Stimulated activated naive CD4-positive, alpha-beta T cell (primary cell): Measurements from ENCODE around the gene SIPA1L3.

ENCODE experiments used
- DNase-seq, 6 experiments: peaks; one replicate each; lab custom pipeline; 2025; lab: John Stamatoyannopoulos, UW

The SIPA1L3 gene

DNA sequence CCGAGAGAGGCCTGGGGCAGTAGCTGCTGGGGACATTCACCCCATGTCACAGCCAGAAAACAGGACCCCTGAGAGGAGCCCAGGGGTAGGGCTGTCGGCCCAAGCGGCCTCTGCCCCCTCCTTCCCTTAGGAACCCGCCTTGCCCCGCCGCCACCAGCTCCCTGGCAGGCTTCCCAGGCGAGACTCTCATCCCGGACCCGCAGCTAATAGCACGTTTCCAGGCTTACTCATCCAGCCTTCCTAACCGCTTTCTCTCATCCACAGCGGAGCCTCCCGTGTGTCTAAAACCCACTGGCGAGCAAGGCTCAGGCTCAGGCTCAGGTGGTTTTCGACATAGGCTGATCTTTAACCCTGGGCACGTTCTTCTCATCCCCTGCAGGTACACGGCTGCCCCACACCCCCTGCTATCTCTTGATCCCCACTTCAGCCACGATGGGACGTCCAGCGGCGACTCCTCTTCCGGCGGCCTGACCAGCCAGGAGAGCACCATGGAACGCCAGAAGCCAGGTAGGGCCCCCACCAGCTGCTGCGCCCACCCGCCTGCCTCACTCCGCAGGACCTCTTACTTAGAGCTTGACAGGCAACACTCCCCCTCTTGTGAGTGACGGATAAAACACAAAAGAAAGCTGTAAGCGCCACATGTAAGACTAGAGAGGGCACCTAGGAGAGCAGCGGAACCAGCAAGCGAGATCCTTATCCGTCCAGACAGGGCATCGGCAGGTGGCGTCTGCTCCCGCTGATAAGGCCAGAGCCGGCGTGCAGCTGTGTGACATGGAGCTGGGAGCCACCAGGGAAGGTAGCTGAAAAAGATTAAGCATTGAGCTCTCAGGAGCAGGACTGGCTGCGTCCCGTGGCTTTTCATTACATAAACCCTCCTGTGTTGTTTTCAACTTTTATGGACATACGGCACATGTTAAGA, 245.7 kb downstream of the SIPA1L3 start:
- no peak for DNase-seq

DNA sequence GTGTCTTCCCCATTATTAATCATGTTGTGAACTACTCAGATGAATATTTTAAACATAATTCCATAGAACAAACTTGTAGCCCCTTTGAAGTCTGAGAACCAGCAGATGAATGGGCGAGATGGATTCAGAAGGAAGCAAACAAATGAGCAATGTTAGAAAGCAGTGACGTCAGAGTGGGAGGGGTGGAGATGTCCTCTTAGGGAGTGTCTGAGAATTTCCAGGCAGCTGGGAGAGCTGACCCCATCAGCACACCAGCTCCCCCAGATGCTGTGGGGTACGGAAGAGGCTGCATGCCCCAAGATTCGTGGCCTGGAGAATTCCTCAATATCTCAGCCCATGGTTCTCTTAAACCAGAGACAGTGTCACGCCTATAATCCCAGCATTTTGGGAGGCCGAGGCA, 248.4 kb downstream of the SIPA1L3 start:
- no peak for DNase-seq

GRCh38 chr19:38158730-38159129, 251.7 kb downstream of the SIPA1L3 start:
- DNase-seq: no peak

- DNase-seq: no peak
Measured at GRCh38 chr19:38162094-38162493, 255.1 kb downstream of the SIPA1L3 start.

DNA sequence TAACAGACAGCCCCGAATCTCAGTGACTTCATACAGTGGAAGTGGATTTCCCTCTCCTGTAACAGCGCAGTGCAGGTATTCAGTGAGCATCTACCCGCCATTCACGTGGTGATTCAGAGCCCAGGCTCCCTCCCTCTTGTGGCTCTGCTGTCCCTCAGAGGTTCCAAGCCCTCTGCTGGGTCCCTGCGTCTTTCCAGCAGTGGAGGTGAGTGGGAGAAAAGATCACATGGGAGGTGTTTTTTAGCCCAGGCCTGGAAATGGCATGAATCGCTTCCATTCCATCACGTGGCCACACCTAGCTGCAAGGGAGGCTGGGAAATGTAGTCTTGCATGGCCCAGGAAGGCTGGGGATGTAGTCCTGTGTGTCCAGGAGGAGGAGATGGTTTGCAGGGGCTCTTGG, 255.6 kb downstream of the SIPA1L3 start:
- DNase-seq: no peak

DNA sequence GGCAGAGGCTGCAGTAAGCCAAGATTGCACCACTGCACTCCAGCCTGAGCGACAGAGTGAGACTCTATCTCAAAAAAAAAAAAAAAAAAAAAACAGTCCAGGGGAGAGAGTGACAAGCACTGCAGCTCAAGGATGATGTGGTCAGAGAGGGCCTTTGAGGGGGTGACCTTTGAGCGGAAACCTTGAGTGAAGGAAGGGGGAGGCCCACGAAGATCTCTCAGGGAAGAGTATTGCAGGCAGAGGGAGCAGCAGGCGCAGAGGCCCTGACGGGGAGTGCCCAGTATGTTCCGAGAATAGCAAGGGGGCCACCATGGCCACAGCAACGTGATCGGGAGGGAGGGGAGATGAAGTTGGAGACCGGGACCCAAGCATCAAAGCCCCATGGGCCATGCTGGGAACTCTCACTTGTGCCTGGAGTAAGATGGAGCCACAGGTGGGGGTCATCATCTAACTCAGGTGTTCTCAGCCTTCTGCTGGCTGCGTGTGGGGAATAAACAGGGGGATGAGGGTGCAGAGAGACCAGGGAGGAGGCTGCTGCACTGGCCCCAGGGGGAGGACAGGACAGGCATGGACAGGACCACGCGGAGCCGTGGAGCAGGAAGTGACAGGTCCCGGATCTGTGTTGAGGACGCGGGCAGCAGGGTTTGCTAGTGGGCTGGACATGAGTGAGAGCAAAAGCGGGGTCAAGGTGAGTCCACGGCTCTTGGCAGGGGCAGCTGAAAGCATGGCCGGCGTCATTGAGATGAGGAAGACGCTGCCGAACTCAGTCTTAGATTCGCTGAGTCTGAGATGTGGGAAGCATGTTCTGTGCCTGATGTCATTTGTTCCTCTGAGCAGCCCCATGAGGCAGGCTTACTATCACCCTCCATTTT, 256.6 kb downstream of the SIPA1L3 start:
- DNase-seq: no peak

- DNase-seq: no peak
Measured at GRCh38 chr19:38164526-38164925, 257.5 kb downstream of the SIPA1L3 start.

DNA sequence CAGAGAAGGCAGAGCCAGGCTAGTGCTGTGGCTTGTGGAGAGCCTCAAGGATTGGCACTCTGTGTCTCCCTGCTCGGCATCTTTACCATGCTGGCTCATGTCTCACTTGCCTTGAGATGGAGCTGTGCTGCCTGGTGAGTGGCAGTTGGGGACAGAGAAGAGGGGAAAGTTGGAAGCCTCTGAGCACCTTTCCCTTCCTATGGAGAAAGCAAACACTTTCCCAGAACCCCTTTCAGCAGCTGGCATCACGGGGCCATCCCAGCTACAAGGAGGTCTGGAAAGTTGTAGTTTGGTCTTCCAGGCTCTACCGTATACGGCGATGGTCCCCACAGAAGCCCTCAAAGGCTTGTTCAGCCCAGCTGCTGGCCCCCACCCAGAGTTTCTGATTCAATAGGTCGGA, 258.3 kb downstream of the SIPA1L3 start:
- no peak for DNase-seq

DNA sequence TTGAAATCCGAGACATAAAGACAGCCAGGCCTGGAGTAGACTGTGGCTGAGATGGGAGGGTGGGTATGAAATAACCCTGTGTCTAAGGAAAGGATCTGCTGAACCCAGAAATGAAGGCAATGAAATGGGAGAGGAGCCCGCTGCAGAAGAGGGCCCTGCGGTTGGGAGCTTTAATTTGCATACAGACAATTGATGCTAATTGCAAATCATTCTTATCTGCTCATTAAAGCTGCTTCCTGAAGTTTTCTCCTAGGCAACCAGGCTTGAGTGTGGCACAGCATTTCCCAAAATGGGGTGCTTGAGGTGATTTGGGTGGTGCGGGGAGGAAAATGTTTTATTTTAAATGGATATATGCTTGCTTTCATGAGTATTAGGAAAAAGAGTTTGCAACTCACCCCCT, 261.6 kb downstream of the SIPA1L3 start:
- no peak for DNase-seq

- DNase-seq: no peak
Measured at GRCh38 chr19:38170334-38170733, 263.3 kb downstream of the SIPA1L3 start.

DNA sequence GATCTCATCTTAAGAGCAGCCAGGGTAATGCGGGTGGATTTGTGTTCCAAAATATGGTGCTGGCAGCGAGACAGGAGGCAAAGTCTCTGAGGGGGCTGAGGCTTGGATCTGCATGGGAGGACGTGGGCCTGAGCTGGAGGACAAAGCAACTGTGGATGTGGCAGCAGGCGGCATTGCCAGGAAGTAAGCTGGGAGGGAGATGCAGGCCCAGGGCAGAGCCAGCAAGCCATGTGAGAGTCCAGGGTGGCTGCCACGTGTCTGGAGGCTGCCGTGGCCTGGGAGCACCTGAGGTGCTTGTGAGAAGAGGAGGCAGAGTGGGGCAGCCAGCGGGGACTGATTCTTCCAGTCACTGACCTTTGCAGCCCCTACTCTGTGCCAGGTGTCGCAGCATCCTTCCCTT, 265.0 kb downstream of the SIPA1L3 start:
- DNase-seq: no peak

GRCh38 chr19:38173291-38174041, 266.5 kb downstream of the SIPA1L3 start:
- DNase-seq: no peak

DNA sequence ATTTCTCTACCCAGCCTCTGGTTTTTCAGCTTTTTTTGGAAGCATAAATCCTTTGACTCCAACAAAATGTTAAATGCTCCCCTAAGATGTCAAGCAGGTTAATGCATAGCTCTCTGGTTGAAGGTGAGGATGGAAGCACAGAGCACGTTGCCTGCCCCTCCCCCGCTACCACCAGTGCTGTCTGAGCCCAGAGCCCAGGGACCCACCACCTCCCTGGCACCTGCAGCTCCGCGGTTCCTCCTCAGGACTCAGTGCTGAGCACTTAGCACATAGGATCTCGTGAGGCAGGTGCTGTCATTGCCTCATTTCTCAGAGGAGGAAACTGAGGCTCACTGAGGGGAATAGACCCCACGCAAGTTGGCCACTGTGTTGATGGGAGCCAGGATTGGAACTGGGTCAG, 268.4 kb downstream of the SIPA1L3 start:
- no peak for DNase-seq

DNA sequence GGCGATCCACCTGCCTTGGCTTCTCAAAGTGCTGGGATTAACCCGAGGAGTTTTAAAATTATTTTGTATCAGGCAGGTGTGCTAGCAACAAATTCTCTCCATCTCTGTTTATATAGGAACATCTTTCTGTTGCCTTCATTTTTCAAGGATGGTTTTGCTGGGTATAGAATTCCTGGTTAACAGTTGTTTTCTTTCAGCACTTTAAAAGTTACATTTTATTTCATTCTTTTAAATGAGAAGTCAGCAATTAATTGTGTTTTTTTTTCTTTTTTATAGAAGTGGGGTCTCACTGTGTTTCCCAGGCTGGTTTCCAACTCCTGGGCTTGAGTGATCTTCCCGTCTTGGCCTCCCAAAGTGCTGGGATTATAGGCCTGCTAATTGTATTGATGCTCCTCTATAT, 273.1 kb downstream of the SIPA1L3 start:
- no peak for DNase-seq

DNA sequence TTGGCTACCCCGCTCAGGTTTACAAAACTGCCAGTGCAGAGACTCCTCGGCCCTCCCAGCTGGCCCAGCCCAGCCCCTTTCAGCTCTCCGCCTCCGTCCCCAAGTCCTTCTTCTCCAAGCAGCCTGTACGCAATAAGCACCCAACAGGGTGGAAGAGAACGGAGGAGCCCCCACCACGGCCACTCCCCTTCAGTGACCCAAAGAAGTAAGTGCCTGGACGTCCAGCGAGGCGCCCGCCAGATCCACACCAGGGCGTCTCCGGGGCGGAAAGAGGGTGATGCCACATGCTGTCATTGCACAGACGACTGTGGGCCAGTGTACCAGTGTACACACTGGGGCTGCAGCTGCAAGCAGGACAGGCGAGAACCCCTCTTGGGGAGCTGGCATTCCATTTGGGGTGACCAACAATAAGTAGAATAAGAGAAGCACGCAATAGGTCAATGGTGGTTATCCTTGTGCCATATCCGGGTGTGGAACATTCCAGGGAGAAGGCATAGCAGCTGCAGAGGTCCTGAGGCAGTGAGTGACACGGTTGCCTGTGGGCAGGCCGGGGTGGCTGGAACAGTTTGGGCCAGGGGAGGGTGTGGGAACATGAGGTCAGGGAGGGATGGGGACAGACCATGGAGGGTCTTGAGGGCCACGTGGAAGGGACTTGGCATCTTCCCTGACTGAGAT, 275.7 kb downstream of the SIPA1L3 start:
- DNase-seq: no peak

DNA sequence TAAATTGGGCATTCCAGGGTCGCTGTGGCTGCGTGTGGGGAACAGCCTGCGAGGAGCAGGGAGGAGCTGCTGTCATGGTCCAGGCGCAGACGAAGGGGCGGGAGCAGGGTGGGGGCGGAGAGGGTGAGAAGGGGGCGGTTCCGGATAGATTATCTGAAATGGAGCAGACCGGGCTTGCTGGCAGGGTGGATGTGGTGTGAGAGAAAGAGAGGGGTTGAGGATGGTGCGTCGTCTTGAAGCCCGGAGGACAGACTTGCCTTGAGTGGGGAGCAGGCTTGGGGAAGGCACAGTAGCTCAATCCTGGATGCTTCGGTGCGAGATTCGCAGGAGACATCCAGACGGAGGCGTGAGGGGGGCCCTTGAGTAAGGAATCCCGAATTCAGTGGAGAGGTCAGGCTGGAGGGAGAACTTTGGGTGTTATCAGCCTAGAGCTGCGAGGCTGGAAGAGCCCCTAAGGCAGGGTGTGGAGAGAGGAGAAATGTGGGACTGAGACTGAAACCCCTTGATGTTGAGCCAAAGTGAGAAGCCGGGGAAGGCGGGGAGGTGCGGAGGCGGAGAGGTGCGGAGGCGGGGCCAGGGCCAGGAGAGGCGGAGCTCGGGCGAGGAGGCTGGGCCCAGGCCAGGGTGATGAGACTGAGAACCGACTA, 276.4 kb downstream of the SIPA1L3 start:
- no peak for DNase-seq

GRCh38 chr19:38184815-38185214, 277.8 kb downstream of the SIPA1L3 start:
- DNase-seq: no peak

- DNase-seq: no peak
Measured at GRCh38 chr19:38185562-38185961, 278.6 kb downstream of the SIPA1L3 start.

DNA sequence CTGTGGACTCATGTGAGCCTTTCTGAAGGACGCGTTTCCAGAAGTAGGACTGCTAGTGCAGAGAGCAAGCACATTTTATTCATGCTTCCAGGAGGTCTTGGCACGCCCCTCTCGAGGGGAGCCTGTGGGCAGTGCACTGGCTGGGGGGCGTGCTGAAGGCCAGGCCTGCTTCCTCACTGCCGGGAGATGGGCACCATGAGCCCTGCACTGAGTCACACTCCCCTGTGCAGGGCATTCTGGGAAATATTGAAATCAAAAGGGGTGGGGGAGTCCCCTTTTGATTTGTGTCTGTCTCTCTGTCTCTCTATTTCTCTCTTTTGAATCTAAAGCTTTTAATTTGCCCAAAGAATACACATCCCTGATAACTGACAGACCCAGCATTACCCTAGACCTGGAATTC, 283.1 kb downstream of the SIPA1L3 start:
- no peak for DNase-seq

DNA sequence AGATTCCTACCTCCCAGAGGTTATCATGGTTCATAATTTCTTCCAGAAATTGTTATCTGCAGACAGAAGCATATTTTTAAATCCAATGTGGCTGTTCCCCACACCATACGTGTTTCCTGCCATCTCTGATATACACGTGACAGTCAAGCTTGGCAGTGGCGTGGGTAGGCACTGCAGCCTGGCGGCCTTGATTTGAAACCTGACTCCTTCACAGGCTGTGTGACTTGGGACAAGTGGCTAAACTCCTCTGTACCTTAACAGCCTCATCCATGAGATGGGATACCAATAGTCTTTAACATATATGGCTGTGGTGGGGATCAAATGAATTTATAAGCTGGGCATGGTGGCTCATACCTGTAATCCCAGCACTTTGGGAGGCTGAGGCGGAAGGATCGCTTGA, 283.8 kb downstream of the SIPA1L3 start:
- DNase-seq: no peak

DNA sequence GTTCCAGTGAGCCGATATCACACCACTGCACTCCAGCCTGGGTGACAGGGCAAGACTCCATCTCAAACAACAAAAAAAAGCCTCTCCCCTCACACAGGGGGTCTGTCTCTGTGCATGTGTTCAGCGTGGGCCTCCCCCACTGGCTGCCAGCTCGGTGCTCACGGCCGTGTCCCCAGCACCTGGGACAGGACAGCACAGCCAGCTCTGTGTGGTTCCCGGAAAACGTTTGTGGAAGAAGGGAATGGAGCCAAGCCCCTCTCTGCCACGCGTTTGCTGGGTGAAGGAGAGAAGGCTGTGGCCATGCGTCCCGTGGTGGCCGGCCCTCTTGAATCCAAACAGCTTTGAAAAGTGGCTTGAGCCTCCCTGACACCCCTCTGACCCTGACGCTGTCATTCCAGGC, 284.7 kb downstream of the SIPA1L3 start:
- no peak for DNase-seq
